Esophagus muscularis mucosa (tissue), 4 donors: Measurements from ENCODE around the gene SPCS3. TPM values are rescaled to one million over a fixed set of nuclear protein-coding genes. Genes with fewer than 3 reads are reported as not detected.

ENCODE experiments used
- DNase-seq: peaks from one replicate; pipeline ENCODE4 v3.0.0-alpha.2; 2017; ENCODE audit errors: extremely low spot score
- H3K27ac ChIP-seq, 4 donors: fragments of 200-600 bp; sonication (generic); replicated peaks in 1 of 4; 1 replicate in 3 of 4; 2 replicates in 1 of 4; pipeline ENCODE4 v1.5.1; 2016 to 2019; ENCODE audit warnings: mild to moderate bottlenecking in 1 of 4
- H3K27me3 ChIP-seq, 4 donors: fragments of 200-600 bp; sonication (generic); one replicate each; pipeline versions ENCODE4 v1.5.1 to v1.6.0; 2016 to 2019
- H3K36me3 ChIP-seq, 4 donors: fragments of 200-600 bp; sonication (generic); one replicate each; pipeline ENCODE4 v1.5.1; 2016 to 2019
- H3K4me1 ChIP-seq, 4 donors: fragments of 200-600 bp; sonication (generic); one replicate each; pipeline ENCODE4 v1.5.1; 2016 to 2019
- H3K4me3 ChIP-seq, 4 donors: fragments of 200-600 bp; sonication (generic); 1 replicate in 2 of 4; 2 replicates in 2 of 4; pipeline ENCODE4 v1.5.1; 2016 to 2019; ENCODE audit warnings: mild to moderate bottlenecking in 4 of 4, moderate library complexity in 1 of 4
- H3K9me3 ChIP-seq, 4 donors: fragments of 200-600 bp; sonication (generic); 1 replicate in 3 of 4; 2 replicates in 1 of 4; pipeline ENCODE4 v1.5.1; 2016 to 2019
- EP300 ChIP-seq: sonication (generic); formaldehyde crosslinking; IDR thresholded peaks from one replicate; pipeline ENCODE4 v1.6.1; 2017; ENCODE audit warnings: antibody characterized with exemption
- POLR2A ChIP-seq: fragments of 450-650 bp; IDR thresholded peaks from one replicate; pipeline ENCODE4 v1.6.1; 2017; ENCODE audit warnings: antibody characterized with exemption, moderate library complexity, mild to moderate bottlenecking, low read depth
- POLR2AphosphoS5 ChIP-seq, 2 donors: sonication (generic); formaldehyde crosslinking; IDR thresholded peaks; one replicate each; pipeline ENCODE4 v1.6.1; 2017; ENCODE audit warnings: antibody characterized with exemption in 2 of 2
- WGBS: methylation state at CpG from one replicate; pipeline ENCODE4 v1.1.5; 2018; 5-methylcytosine and 5-hydroxymethylcytosine counted together
- intact Hi-C: fragments of 100-400 bp; cut with DNase I; formaldehyde crosslinking; loops from one replicate; pipeline ENCODE4 v1.15.1; 2023
- total RNA-seq, 4 donors: library from RNA; depleted of rRNA; stranded (reverse); fragments of >200 nt; gene quantifications; one replicate each; pipeline versions ENCODE4 v1.1.0 to v1.2.1, GENCODE V29; 2016
- TF ChIP-seq, protein P1 (sequence below), 3 experiments: fragments of 200-600 bp in 2 of 3; fragments of 450-650 bp in 1 of 3; sonication (generic) in 2 of 3; IDR thresholded peaks; one replicate each; pipeline ENCODE4 v1.5.1; 2017 to 2019; ENCODE audit warnings: antibody characterized with exemption in 3 of 3, mild to moderate bottlenecking in 2 of 3, moderate library complexity in 1 of 3

Gene SPCS3
- total RNA-seq, 4 donors from 2014 or later = 35.5 to 48.4 (median 46.0) TPM

DNA sequence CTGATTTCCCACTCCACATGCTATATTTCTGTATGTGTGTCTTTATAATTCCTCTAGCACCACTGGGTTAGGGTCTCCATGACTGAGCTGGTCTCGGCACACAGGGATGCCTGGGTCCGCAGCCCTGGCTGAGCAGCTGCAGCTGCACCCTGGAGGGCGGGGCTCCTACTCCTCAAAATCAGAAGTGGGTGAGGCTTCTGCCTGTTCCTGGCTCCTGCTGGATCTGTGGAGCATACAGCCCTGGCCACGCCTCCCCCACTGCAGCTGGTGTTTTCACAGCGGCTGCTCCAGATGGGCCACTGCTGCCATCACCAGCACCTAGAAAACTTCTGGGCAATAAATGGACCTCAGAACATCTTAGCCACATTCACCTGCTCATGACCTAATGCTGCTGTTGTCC is 30.9 kb downstream of the SPCS3 start:
- intact Hi-C loops = no loop called here
- no peaks in the 10 kb centered on the region for H3K27me3 ChIP-seq
- H3K4me1 ChIP-seq = no peaks in the 10 kb centered on the region
- TF ChIP-seq EP300 = no peak
- TF ChIP-seq POLR2AphosphoS5 (IDR thresholded peaks at IDR 0.05) = no peak
- no peak for TF ChIP-seq POLR2A
- TF ChIP-seq, protein P1, sequence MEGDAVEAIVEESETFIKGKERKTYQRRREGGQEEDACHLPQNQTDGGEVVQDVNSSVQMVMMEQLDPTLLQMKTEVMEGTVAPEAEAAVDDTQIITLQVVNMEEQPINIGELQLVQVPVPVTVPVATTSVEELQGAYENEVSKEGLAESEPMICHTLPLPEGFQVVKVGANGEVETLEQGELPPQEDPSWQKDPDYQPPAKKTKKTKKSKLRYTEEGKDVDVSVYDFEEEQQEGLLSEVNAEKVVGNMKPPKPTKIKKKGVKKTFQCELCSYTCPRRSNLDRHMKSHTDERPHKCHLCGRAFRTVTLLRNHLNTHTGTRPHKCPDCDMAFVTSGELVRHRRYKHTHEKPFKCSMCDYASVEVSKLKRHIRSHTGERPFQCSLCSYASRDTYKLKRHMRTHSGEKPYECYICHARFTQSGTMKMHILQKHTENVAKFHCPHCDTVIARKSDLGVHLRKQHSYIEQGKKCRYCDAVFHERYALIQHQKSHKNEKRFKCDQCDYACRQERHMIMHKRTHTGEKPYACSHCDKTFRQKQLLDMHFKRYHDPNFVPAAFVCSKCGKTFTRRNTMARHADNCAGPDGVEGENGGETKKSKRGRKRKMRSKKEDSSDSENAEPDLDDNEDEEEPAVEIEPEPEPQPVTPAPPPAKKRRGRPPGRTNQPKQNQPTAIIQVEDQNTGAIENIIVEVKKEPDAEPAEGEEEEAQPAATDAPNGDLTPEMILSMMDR (IDR thresholded peaks at IDR 0.05) = no peak
- H3K9me3 ChIP-seq = no peaks in the 10 kb centered on the region
- H3K4me3 ChIP-seq = no peak overlapping the region
- WGBS = 95% methylated on average over 5 of the region's 5 CpGs
- no peak for DNase-seq
- H3K27ac ChIP-seq = no peak overlapping the region
- H3K36me3 ChIP-seq = peaks cover 0 to 4% (median 0%) of the 10 kb centered on the region in 4 donors

DNA sequence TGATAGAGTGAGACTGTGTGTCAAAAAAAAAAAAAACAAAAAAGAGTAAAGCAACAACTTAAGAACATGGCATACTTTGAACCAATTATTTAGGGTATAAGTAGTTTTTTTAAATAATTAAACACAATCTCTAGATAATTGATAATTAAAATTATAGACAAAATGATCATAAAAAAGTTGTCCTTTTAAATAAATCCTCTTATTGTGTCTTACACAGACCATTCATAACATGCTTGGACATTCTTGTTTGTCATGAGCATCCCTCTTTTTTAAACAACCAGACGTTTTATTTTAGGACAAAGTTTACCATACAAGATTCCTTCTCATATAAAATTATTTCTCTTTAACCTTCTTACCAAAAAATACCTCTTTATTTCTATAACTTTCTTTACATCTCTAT is 35.1 kb downstream of the SPCS3 start:
- no peak overlapping the region for H3K27ac ChIP-seq
- H3K9me3 ChIP-seq = no peaks in the 10 kb centered on the region
- intact Hi-C loops = no loop called here
- H3K27me3 ChIP-seq = no peaks in the 10 kb centered on the region
- peaks cover 0 to 4% (median 0%) of the 10 kb centered on the region in 4 donors for H3K36me3 ChIP-seq
- DNase-seq = no peak
- no peaks in the 10 kb centered on the region for H3K4me1 ChIP-seq
- no peak overlapping the region for H3K4me3 ChIP-seq
- no peak for TF ChIP-seq EP300
- TF ChIP-seq POLR2A = no peak
- TF ChIP-seq POLR2AphosphoS5 (IDR thresholded peaks at IDR 0.05) = no peak
- TF ChIP-seq, protein P1 (IDR thresholded peaks at IDR 0.05) = no peak
- 50% methylated on average over 1 of the region's 1 CpG for WGBS

DNA sequence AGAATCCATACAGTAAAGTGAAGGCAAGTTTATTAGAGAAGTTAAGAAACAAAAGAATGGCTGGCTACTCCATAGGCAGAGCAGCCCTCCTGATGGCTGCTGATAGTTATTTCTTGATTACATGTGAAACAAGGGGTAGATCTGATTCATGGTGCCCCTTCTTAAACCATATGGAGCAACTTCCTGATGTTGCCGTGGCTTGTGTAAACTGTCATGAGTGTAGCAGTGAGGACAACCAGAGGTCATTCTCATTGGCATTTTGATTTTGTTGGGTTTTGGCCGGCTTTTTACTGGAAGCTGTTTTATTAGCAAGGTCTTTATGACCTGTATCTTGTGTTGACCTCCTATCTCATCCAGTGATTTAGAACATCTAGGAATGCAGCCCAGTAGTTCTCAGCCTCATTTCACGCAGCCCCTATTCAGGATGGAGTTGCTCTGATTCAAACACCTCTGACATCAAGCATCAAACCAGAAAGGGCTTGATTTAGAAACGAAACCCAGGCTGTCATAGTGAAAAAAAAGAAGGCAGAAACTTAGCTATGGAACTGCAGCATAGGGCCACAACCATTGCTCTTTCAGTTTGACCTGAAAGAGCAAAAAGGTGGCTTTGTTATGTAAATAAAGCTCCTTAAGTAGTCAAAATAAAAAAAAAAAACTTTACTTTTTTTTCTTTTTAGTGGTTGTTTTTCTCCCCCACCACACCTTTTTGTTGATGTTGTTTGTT is 37.8 kb downstream of the SPCS3 start:
- H3K36me3 ChIP-seq = no peaks in the 10 kb centered on the region
- WGBS = 68% methylated on average over 4 of the region's 4 CpGs
- intact Hi-C loops = no loop called here

DNA sequence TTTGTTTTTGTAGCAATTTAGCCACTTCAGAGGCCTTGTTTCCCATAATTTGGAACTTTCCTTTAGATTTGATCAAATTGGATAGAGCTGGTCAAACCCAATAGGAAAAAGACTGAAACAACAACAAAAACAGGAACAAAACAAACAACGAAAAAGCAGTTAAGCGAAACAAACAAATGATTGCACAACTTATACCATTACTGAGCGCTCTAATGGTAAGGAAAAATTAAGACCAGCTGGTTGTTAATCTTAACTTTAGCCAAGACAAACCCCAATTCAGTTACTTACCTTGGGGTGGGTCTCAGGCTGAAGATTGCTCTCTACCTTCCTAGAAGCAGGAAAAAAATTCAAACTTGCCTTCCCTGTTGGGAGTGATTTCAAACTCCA is 38.3 kb downstream of the SPCS3 start:
- intact Hi-C loops = no loop called here
- H3K4me3 ChIP-seq = no peak overlapping the region

More for the DNA sequence above, 37.8 kb downstream of the SPCS3 start:
- no peaks in the 10 kb centered on the region for H3K27me3 ChIP-seq
- H3K27ac ChIP-seq = no peak overlapping the region
- H3K4me3 ChIP-seq = no peak overlapping the region
- no peak for TF ChIP-seq POLR2AphosphoS5 (IDR thresholded peaks at IDR 0.05)
- no peak for TF ChIP-seq POLR2A
- TF ChIP-seq, protein P1 (IDR thresholded peaks at IDR 0.05) = no peak
- TF ChIP-seq EP300 = no peak
- no peaks in the 10 kb centered on the region for H3K4me1 ChIP-seq
- no peak for DNase-seq
- H3K9me3 ChIP-seq = no peaks in the 10 kb centered on the region

More for the DNA sequence above, 38.3 kb downstream of the SPCS3 start:
- TF ChIP-seq POLR2A (no peak), EP300 (no peak), POLR2AphosphoS5 (IDR thresholded peaks at IDR 0.05) (no peak)
- TF ChIP-seq, protein P1 (IDR thresholded peaks at IDR 0.05) = no peak
- no peak for DNase-seq
- Histone ChIP-seq H3K27ac (no peak overlapping the region), H3K36me3 (no peaks in the 10 kb centered on the region), H3K9me3 (no peaks in the 10 kb centered on the region), H3K4me1 (no peaks in the 10 kb centered on the region), H3K27me3 (no peaks in the 10 kb centered on the region)
- WGBS = 91% methylated on average over 3 of the region's 3 CpGs
